DOHH2 (cell line): ENCODE data around the gene MIPOL1.

Experiments
- EZH2phosphoT487 ChIP-seq: fragments of 200-600 bp; sonication (generic); IDR thresholded peaks from 2 replicates; pipeline ENCODE4 v1.6.1; 2017; ENCODE audit warnings: borderline replicate concordance, mild to moderate bottlenecking, antibody characterized with exemption, low read length, moderate library complexity, mixed read lengths
- TF ChIP-seq, protein P1 (sequence below): fragments of 200-600 bp; sonication (generic); IDR thresholded peaks from one replicate; pipeline ENCODE4 v1.5.1; 2014; ENCODE audit warnings: antibody characterized with exemption, mild to moderate bottlenecking, low read depth, low read length; ENCODE audit not compliant: poor library complexity, severe bottlenecking

DNA sequence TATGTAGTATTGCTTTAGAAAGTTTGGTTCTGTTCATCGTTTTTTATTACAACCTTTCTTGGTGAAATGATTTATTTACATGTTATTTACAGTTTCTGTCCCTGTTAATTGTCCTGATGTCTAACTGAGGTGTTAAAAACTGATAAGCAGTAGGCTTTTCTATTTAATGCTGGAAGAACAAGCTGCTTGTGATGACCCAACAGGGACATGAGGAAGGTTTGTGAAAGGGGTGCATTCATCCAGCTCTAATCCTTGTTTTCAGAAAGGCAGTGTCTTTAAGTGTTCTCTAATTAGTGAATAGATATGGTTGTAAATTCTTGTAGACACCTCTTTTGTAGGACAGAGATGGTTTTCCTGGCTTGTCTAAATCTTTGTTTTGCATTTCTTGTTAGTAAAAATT, 205.9 kb downstream of the MIPOL1 start:
- TF ChIP-seq, protein P1, sequence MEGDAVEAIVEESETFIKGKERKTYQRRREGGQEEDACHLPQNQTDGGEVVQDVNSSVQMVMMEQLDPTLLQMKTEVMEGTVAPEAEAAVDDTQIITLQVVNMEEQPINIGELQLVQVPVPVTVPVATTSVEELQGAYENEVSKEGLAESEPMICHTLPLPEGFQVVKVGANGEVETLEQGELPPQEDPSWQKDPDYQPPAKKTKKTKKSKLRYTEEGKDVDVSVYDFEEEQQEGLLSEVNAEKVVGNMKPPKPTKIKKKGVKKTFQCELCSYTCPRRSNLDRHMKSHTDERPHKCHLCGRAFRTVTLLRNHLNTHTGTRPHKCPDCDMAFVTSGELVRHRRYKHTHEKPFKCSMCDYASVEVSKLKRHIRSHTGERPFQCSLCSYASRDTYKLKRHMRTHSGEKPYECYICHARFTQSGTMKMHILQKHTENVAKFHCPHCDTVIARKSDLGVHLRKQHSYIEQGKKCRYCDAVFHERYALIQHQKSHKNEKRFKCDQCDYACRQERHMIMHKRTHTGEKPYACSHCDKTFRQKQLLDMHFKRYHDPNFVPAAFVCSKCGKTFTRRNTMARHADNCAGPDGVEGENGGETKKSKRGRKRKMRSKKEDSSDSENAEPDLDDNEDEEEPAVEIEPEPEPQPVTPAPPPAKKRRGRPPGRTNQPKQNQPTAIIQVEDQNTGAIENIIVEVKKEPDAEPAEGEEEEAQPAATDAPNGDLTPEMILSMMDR: no peak
- no peak for TF ChIP-seq EZH2phosphoT487
